Subcutaneous adipose tissue (tissue), 4 donors: ENCODE data around the gene COL20A1. TPM values are rescaled to one million over a fixed set of nuclear protein-coding genes. Genes with fewer than 3 reads are reported as not detected.

Experiments
- CTCF ChIP-seq: fragments of 450-650 bp; IDR thresholded peaks from one replicate; pipeline ENCODE4 v1.5.1; 2016; ENCODE audit warnings: low read depth, mild to moderate bottlenecking, control low read depth, antibody characterized with exemption, moderate library complexity
- total RNA-seq, 4 donors: library from RNA; depleted of rRNA; stranded (reverse); fragments of >200 nt; gene quantifications; one replicate each; pipeline ENCODE4 v1.1.0, GENCODE V29; 2016

COL20A1 gene
- total RNA-seq, 4 donors from 2014 or later, result not detected

- no peak for TF ChIP-seq CTCF
Measured at GRCh38 chr20:63377951-63378381, 85.0 kb downstream of the COL20A1 start.

GRCh38 chr20:63378626-63379025 is 85.6 kb downstream of the COL20A1 start:
- TF ChIP-seq CTCF, result no peak

- TF ChIP-seq CTCF, result no peak
Measured at GRCh38 chr20:63379296-63379695, 86.3 kb downstream of the COL20A1 start.

- TF ChIP-seq CTCF, result no peak
Measured at GRCh38 chr20:63380346-63380870, 87.4 kb downstream of the COL20A1 start.

- no peak for TF ChIP-seq CTCF
Measured at GRCh38 chr20:63381781-63382431, 88.9 kb downstream of the COL20A1 start.

- no peak for TF ChIP-seq CTCF
Measured at GRCh38 chr20:63382551-63383300, 89.7 kb downstream of the COL20A1 start.

GRCh38 chr20:63383556-63383955 is 90.6 kb downstream of the COL20A1 start:
- TF ChIP-seq CTCF, result no peak
